Muscle of arm (tissue), 14 donors: ENCODE measurements around the gene GTF3C1. TPM values are rescaled to one million over a fixed set of nuclear protein-coding genes. Genes with fewer than 3 reads are reported as not detected.

Experiments
- DNase-seq: peaks from one replicate; pipeline ENCODE4 v3.0.0-alpha.2; 2013
- long read RNA-seq, 11 donors: transcript quantifications; one replicate each; lab custom pipeline, GENCODE V29; 2026
- polyA plus RNA-seq, 12 donors: library from polyadenylated mRNA; unstranded; fragments of 120-200 nt; gene quantifications; one replicate each; pipeline ENCODE4 v1.2.1, GENCODE V29; 2013; ENCODE audit not compliant: insufficient read length in 12 of 12

GTF3C1 gene, protein sequence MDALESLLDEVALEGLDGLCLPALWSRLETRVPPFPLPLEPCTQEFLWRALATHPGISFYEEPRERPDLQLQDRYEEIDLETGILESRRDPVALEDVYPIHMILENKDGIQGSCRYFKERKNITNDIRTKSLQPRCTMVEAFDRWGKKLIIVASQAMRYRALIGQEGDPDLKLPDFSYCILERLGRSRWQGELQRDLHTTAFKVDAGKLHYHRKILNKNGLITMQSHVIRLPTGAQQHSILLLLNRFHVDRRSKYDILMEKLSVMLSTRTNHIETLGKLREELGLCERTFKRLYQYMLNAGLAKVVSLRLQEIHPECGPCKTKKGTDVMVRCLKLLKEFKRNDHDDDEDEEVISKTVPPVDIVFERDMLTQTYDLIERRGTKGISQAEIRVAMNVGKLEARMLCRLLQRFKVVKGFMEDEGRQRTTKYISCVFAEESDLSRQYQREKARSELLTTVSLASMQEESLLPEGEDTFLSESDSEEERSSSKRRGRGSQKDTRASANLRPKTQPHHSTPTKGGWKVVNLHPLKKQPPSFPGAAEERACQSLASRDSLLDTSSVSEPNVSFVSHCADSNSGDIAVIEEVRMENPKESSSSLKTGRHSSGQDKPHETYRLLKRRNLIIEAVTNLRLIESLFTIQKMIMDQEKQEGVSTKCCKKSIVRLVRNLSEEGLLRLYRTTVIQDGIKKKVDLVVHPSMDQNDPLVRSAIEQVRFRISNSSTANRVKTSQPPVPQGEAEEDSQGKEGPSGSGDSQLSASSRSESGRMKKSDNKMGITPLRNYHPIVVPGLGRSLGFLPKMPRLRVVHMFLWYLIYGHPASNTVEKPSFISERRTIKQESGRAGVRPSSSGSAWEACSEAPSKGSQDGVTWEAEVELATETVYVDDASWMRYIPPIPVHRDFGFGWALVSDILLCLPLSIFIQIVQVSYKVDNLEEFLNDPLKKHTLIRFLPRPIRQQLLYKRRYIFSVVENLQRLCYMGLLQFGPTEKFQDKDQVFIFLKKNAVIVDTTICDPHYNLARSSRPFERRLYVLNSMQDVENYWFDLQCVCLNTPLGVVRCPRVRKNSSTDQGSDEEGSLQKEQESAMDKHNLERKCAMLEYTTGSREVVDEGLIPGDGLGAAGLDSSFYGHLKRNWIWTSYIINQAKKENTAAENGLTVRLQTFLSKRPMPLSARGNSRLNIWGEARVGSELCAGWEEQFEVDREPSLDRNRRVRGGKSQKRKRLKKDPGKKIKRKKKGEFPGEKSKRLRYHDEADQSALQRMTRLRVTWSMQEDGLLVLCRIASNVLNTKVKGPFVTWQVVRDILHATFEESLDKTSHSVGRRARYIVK (N-terminal part only)
- polyA plus RNA-seq: 10 to 100 TPM in 11 of 12 donors, not detected in 1; 23.4 to 72.1 (median 43.2) TPM
- long read RNA-seq, donor 1, transcript GTF3C1-205 (1 exons, 2,798 nt): major isoform, 13 of 27 reads
- long read RNA-seq, donor 1, partial matches to known transcripts: 14 of 27 reads
- long read RNA-seq, donor 1, other reads (novel, unspliced or antisense): 0 of 27 reads
- long read RNA-seq, donor 2, full-length matches to known transcripts: 16 of 16 reads
- long read RNA-seq, donor 2, partial matches to known transcripts: 0 of 16 reads
- long read RNA-seq, donor 2, other reads (novel, unspliced or antisense): 0 of 16 reads
- long read RNA-seq, donor 3, full-length matches to known transcripts: 12 of 12 reads
- long read RNA-seq, donor 3, partial matches to known transcripts: 0 of 12 reads
- long read RNA-seq, donor 3, other reads (novel, unspliced or antisense): 0 of 12 reads
- long read RNA-seq, donor 4, partial matches to known transcripts: 0 of 4 reads
- long read RNA-seq, donor 4, other reads (novel, unspliced or antisense): 0 of 4 reads
- long read RNA-seq, donor 5, full-length matches to known transcripts: 9 of 22 reads
- long read RNA-seq, donor 5, partial matches to known transcripts: 13 of 22 reads
- long read RNA-seq, donor 5, other reads (novel, unspliced or antisense): 0 of 22 reads
- long read RNA-seq, donor 6, transcript GTF3C1-205 (1 exons, 2,798 nt): major isoform, 7 of 7 reads
- long read RNA-seq, donor 6, partial matches to known transcripts: 0 of 7 reads
- long read RNA-seq, donor 6, other reads (novel, unspliced or antisense): 0 of 7 reads
- long read RNA-seq, donor 7, partial matches to known transcripts: 0 of 1 reads
- long read RNA-seq, donor 7, other reads (novel, unspliced or antisense): 0 of 1 reads
- long read RNA-seq, donor 8, full-length matches to known transcripts: 8 of 8 reads
- long read RNA-seq, donor 8, partial matches to known transcripts: 0 of 8 reads
- long read RNA-seq, donor 8, other reads (novel, unspliced or antisense): 0 of 8 reads
- long read RNA-seq, donor 9, transcript GTF3C1-205 (1 exons, 2,798 nt): major isoform, 10 of 10 reads
- long read RNA-seq, donor 9, partial matches to known transcripts: 0 of 10 reads
- long read RNA-seq, donor 9, other reads (novel, unspliced or antisense): 0 of 10 reads
- long read RNA-seq, donor 10, transcript GTF3C1-205 (1 exons, 2,798 nt): major isoform, 15 of 28 reads
- long read RNA-seq, donor 10, partial matches to known transcripts: 13 of 28 reads
- long read RNA-seq, donor 10, other reads (novel, unspliced or antisense): 0 of 28 reads
- long read RNA-seq, donor 11, transcript GTF3C1-205 (1 exons, 2,798 nt): major isoform, 7 of 12 reads
- long read RNA-seq, donor 11, partial matches to known transcripts: 5 of 12 reads
- long read RNA-seq, donor 11, other reads (novel, unspliced or antisense): 0 of 12 reads

DNA sequence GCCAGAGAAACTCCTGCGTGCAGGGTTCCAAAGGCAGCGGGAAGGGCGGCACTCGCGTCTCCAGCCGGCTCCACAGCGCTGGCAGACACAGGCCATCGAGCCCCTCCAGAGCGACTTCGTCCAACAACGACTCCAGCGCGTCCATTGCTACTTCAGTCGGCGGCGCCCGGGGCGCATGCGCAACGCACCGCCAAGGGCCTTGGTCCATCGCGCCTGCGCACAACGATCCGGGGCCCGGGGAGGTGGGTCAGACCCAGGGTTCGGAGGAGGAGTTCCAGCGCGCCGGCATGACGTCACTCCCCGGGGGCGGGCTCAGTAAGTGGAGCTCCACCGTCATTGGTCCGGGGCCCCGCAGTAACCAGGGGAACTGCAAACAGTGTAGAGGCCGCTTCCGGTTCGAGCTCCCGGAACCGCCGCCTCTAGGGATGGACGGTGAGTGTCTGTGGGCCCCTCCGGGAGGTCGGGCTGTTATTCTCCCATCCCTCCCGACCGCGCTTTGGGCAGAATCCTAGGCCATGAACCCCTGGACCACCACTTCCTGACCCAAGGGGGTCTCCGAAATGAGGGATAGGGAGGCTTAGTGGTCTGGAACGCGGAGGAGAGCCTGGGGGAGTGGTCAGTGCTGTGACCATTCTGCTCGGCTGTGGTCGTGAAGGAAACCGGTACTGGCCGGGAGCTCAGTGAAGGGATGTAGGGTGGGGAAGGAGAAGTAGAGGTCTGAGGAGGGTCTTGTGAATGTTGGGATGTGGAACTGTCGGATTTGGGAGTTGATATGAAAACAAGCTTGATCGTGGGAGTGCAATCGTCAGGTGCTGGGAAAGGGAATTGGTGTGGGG lies at the start of gene GTF3C1, which contains the start of gene KATNIP:
TSS of gene GTF3C1 (minus strand) at position 168 of the 836 bp plus-strand sequence. CDS start at position 145, 23 bp downstream.
TSS of gene KATNIP (plus strand) at position 399 of the 836 bp plus-strand sequence. CDS start at position 426, 27 bp downstream.
- DNase-seq: peak; percentile 100

DNA sequence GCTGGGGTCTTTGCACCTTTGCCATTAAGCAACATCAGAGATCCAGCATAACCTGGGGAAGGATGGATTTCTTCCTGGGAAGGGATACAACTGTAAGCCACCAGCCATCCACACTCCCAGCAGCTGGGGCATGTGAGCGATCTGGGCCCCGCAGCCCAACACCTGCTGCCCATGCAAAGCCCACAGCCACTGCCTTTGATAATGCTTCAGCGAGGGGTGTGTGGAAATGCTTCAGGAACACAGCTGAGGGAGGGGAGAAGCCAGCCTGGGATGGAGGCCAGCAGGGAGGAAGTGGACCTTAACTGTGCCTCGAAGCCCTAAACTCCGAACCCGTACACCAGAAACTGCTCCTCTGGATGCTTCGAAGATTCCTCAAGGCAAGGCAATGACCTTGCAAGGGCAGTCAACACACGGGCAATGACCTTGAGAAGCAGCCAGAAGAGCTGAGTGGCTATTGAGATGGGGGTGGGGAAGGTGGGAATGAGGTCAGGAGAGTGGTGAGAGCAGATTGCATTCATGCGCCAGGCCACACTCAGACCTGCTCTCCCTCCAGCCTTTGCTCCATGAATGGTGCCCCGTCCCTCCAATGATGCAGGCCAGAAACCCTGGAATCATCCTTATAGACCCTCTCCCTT lies 49.3 kb upstream of the GTF3C1 start:
- DNase-seq: no peak

DNA sequence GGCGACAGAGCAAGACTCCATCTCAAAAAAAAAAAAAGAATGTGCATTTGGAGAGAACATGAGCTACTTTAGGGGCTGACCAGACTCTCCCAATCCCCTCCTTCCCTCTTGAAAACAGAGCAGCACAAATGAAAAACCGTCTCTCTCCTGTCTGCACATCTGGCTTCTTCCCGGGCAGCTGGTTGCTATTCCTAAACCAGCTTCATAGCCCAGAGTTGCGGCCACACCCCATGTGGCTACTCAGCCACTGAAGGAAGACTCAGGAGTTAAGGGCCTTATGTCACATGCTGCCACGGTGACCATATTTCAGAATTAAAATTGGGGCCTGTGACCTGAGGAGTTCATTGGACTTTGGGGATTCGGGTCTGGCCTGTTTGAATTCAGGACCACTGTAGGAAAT lies 48.5 kb upstream of the GTF3C1 start:
- DNase-seq: no peak

DNA sequence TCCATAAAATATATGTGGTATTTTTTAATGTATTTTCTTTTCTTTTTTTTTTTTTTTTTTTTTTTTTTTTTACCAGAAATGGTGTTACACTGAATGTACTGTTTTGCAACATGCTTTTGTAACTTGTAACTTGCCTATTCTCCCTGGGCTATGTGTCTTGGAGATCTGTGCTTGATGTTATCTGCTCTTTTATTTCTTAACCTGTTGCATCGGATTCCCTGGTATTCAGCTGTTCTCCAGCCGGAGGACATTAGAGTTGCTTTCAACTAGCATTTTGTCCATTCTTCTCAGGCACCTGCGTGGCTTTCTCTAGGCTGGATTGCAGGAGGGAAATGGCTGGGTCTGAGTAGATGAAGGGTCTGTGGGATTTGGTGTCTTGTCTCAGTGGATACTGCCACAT lies 47.6 kb upstream of the GTF3C1 start:
- no peak for DNase-seq

DNA sequence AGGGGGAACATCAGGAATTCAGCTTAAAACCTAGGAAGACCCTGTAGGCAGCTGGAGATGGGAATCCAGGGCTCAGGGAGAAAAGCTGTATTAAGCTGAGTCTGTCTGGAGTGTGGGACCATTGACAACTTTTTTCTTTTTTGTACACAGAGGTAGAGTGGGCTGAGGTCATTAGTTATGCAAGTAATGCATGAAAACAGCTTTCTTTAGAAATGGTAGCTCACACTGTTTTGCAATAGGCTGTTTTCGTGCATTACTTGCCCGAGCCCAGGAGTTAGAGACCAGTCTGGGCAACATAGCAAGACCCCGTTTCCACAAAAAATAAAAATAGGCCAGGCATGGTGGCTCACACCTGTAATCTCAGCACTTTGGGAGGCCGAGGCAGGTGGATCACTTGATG lies 46.7 kb upstream of the GTF3C1 start:
- DNase-seq: no peak

DNA sequence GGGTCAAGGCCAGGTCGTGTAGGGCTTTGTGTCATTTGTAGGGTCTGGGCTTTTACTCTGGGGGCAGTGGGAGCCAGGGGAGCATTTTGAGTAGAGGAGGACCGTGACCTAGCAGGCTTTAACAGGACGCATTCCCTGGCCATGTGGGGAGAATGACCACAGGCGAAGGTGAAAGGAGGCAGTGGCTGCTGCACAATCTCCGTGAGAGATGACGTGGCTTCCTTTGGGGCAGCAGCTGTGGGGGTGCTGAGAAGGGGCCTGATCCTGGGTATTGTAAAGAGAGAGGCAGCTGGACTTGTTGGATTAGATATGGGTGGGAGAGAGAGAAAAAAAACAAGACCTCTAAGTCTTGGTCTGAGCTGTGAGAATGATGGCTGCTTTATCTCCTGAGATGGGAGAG lies 46.3 kb upstream of the GTF3C1 start:
- no peak for DNase-seq

DNA sequence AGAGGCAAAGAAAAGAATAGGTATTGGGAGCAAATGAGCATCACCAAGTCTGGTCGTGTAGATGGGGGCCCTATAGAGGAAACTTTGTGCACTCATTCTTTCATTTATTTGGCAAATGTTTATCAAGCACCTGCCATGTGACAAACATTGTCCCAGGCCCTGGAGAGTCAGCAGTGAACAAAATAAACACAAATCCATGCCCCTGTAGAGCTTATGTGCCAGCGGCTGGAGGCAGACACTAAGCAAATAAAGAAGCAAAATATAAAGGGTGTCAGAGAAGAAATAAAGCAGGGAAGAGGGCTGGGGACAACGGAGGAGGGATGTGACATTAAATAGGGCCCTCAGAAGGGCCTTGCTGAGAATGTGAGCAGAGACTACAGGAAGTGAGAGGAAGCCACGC lies 45.8 kb upstream of the GTF3C1 start:
- no peak for DNase-seq

DNA sequence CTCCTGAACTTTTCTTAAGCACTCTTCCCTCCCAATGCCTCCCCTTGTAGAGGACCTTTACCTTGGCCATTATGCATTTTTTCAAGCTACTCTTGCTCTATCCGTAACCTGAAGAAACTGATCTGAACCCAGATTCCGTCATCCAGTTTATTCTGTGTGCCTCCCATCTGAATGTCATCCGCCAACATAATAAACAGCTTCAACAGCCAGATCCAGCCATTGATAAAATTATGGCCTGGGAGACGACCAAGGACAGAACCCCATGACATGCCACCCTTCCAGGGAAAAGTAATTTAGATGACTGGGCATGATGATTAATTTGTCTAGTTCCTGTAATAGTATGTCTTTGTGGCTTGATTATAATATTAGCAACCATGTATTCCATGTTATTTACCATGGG lies 42.1 kb upstream of the GTF3C1 start:
- DNase-seq: no peak

DNA sequence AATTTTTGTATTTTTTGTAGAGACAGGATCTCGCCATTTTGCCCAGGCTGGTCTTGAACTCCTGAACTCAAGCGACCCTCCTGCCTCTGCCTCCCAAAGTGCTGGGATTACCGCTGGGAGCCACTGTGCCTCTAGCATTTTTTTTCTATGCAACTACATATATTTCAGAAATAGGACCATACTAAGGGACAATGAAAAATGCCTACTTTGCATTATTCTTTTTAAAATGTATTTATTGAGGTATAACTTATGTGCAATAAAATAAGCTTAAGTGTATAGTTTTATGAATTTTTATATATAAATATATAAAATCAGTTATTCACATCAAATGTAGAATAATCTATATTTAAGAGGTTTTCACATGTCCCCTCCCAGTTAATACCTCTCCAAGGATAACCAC lies 38.3 kb upstream of the GTF3C1 start:
- no peak for DNase-seq

DNA sequence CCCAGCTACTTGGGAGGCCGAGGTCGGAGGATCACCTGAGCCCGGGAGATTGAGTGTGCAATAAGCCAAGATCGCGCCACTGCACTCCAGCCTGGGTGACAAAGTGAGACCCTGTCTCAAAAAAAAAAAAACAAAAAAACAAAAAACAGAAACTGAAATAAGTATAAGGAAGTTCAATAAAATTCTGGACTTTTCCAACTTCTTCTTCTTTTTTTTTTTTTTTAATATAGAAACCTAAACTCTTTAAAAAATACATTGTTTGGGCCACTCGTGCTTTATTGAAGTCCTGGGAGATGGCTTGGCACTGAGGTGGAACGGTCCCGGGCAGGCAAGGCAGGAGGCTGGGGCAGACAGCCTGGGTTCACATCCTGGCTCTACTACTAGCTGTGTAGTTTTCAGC lies 37.0 kb upstream of the GTF3C1 start:
- no peak for DNase-seq

DNA sequence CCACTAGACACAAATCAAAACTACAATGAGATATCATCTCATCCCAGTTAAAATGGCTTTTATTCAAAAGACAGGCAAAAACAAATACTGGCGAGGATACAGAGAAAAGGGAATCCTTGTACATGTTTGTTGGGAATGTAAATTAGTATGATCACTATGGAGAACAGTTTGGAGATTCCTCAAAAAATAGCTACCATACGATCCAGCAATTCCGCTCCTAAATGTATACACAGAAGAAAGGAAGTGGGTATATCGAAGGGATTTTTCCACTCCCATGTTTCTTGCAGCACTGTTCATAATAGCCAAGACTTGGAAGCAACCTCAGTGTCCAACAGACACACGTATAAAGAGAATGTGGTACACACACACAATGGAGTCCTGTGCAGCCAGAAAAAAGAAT lies 35.5 kb upstream of the GTF3C1 start:
- DNase-seq: no peak

DNA sequence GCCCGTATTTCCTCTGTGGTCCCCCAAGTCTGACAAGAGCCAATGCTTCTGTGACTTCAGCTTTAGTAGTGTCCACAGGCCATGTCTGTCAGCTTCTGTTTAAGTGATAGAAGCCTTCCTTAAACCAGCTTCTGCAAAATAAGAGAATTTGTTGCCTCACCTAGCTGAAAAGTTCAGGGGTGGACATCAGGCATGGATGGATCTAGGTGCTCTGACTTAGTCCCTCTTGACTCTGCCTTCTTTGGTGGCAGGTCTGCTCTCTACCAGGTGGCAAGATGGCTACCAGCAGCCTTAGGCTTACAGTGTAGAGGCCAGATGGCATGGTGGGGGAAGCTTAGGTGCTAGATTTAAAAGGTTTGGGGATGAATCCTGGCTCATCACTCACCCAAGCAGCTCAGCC lies 33.9 kb upstream of the GTF3C1 start:
- no peak for DNase-seq

DNA sequence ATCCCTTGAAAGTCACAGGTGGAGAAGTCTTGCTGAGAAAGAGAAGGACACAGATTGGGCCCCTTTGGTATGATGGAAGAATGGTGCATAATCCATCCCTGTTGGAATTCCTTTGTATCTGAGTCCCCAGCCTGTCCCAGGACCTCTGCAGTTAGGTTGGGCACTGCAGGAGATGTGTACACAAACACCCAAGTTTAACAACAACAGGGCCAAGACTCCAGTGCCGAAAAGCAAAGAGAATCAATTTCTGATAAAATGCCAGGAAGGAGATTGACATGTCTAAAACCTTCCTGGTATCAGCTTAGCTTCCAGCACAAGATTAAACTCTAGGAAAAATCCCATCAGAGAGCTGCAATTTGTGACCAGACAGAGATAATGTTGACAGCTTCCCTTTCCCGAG lies 33.2 kb upstream of the GTF3C1 start:
- DNase-seq: no peak

DNA sequence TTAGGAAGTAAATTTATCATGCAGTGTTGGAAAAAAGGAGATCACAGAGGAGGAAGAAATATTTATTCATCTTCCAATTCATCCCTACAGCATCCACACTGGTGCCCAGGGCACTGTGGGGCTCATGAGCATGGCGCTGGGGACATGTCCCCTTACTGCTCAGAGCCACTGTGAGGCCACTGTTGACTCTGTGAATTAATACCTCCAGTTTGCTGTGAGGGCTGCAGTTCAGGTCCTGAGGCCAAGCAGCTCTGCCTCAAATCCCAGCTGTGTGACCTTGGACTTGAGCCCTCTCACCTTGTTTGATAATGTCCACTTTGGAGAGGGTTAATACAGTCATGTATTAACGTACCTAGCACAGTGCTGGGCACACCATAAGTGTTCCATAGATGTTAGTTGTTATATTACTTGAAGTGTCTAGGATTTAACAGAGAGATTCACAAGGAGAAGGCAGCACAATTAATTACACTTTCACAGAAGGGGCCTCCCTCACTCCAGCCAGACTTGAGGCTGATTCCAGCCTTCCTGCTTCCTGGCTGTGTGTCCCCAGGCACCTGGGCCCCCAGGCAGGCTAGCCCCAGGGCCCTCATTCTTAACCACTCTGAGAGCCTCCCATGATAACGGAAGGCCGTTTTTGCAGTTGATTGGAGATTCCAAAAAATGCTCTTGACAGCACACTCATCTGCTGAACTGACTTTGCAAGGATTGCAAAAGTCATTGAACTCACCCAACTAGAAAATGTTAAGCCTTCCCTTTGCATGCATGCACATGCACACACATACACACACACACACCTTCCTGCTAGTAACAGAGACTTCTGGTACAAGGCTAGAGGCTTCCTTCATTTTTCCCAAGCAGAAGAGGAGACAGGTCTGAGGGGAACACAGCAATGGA lies 29.6 kb upstream of the GTF3C1 start:
- DNase-seq: no peak

DNA sequence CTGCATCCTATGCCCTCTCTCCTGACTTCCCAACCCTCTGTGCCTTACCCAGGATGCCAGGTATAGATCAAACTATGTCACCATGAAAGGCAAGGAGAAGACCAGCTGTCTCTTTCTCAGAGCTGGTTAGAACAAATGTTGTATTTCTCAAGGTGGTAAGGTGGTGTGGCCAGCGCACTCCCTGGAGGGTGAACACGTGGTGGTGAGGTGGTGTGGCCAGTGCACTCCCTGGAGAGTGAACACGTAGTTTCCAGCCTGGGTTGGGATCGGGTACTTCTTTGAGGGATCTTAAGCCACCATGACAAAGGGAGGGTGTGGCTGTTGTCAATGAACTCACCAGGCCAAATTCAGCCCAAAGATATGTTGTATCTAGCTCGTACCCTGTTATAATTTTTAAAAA lies 27.0 kb upstream of the GTF3C1 start:
- DNase-seq: no peak

DNA sequence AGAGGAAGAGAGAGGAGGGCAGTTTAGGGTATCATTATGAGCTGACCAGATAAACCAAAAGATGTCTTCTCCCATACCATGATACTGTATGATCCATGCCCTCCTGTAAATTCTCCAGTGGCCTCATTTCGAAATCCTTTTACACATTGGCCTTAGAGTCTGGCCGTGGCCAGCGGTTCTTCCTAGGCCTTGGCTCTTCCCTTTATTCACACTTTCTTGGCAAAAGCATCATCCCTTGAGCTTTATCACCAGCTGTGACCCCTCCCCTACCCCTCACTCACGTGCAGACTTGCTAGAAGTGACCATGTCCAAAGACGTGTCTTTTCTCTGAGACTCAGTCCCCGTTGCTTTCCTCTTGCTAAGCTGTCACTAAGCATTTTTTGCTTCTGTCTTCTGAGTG lies 23.0 kb upstream of the GTF3C1 start:
- DNase-seq: peak; percentile 18
